Smooth muscle cell (in vitro differentiated cells): Measurements from ENCODE around the gene HNF1B. TPM values are rescaled to one million over a fixed set of nuclear protein-coding genes. Genes with fewer than 3 reads are reported as not detected.

Experiments used
- DNase-seq: peaks from one replicate; lab custom pipeline; 2025; ENCODE audit not compliant: unreplicated experiment; lab: John Stamatoyannopoulos, UW
- H2AFZ ChIP-seq: fragments of 200-600 bp; sonication (generic); 2 replicates; pipeline ENCODE4 v1.6.0; 2016; ENCODE audit warnings: antibody characterized with exemption, low read depth, mild to moderate bottlenecking
- H3F3A ChIP-seq: fragments of 200-600 bp; sonication (generic); 2 replicates; pipeline ENCODE4 v1.6.0; 2017; ENCODE audit warnings: antibody characterized with exemption, low read depth
- H3K27ac ChIP-seq: fragments of 200-600 bp; sonication (generic); 2 replicates; pipeline ENCODE4 v1.5.1; 2016; ENCODE audit warnings: low read depth, mild to moderate bottlenecking
- H3K27me3 ChIP-seq: fragments of 200-600 bp; sonication (generic); 2 replicates; pipeline ENCODE4 v1.6.1; 2016; ENCODE audit warnings: low read depth, mild to moderate bottlenecking
- H3K36me3 ChIP-seq: fragments of 200-600 bp; sonication (generic); 2 replicates; pipeline ENCODE4 v1.5.1; 2016; ENCODE audit warnings: low read depth
- H3K4me1 ChIP-seq: fragments of 200-600 bp; sonication (generic); 2 replicates; pipeline ENCODE4 v1.5.1; 2016; ENCODE audit warnings: low read depth
- H3K4me2 ChIP-seq: fragments of 200-600 bp; sonication (generic); 2 replicates; pipeline ENCODE4 v1.6.0; 2016; ENCODE audit warnings: mild to moderate bottlenecking
- H3K4me3 ChIP-seq: fragments of 200-600 bp; sonication (generic); 2 replicates; pipeline ENCODE4 v1.5.1; 2016; ENCODE audit warnings: mild to moderate bottlenecking
- H3K79me2 ChIP-seq: fragments of 200-600 bp; sonication (generic); 2 replicates; pipeline ENCODE4 v1.6.0; 2016; ENCODE audit warnings: low read depth, mild to moderate bottlenecking
- H3K9ac ChIP-seq: fragments of 200-600 bp; sonication (generic); 2 replicates; pipeline ENCODE4 v1.6.0; 2016; ENCODE audit warnings: low read depth
- H3K9me3 ChIP-seq: fragments of 200-600 bp; sonication (generic); replicated peaks from 2 replicates; pipeline ENCODE4 v1.5.1; 2016; ENCODE audit warnings: low read depth
- H4K20me1 ChIP-seq: fragments of 200-600 bp; sonication (generic); 2 replicates; pipeline ENCODE4 v1.6.0; 2016; ENCODE audit warnings: low read depth
- CTCF ChIP-seq: fragments of 200-600 bp; sonication (generic); IDR thresholded peaks from 2 replicates; pipeline ENCODE4 v1.5.1; 2017; ENCODE audit warnings: borderline replicate concordance, mild to moderate bottlenecking, antibody characterized with exemption; ENCODE audit not compliant: insufficient read depth, poor library complexity, severe bottlenecking
- WGBS: methylation state at CpG from one replicate; pipeline ENCODE4 v1.1.7; 2016; ENCODE audit warnings: low lambda C conversion rate; 5-methylcytosine and 5-hydroxymethylcytosine counted together
- polyA plus RNA-seq: library from polyadenylated mRNA; unstranded; fragments of >200 nt; fragmentation: Nextera tagmentation; extraction: Ambion mirVana; gene quantifications from 2 replicates; pipeline ENCODE4 v1.2.1, GENCODE V29; 2016
- total RNA-seq: library from RNA; depleted of rRNA; stranded (reverse); fragments of >200 nt; gene quantifications from 2 replicates; pipeline ENCODE4 v1.2.3, GENCODE V29; 2014

Gene HNF1B
- total and polyA plus RNA-seq, 2 experiments from 2014 or later: not detected

GRCh38 chr17:37713624-37714023 lies 31.2 kb downstream of the HNF1B start:
- Histone ChIP-seq H3K9me3 (no peaks in the 10 kb centered on the region), H3K79me2 (no peaks in the 10 kb centered on the region), H3K4me3 (no peak overlapping the region), H3K4me2 (no peak overlapping the region), H3K36me3 (no peaks in the 10 kb centered on the region), H3F3A (no peaks in the 10 kb centered on the region), H3K4me1 (peaks cover 11% of the 10 kb centered on the region), H2AFZ (no peak overlapping the region), H3K27me3 (peaks cover 4% of the 10 kb centered on the region), H3K27ac (no peak overlapping the region), H3K9ac (no peak overlapping the region), H4K20me1 (no peaks in the 10 kb centered on the region)
- no peak for DNase-seq
- no peak for TF ChIP-seq CTCF
- whole genome bisulfite sequencing: 90% methylated on average over 4 of the region's 4 CpGs

- 93% methylated on average over 6 of the region's 6 CpGs for WGBS
- peaks cover 4% of the 10 kb centered on the region for H3K27me3 ChIP-seq
These were observed 31.8 kb downstream of the HNF1B start for GRCh38 chr17:37713028-37713431.

GRCh38 chr17:37711113-37711512 lies 33.7 kb downstream of the HNF1B start:
- H3K4me3 ChIP-seq: no peak overlapping the region
- DNase-seq: no peak
- H3K27ac ChIP-seq: no peak overlapping the region
- 93% methylated on average over 6 of the region's 6 CpGs for WGBS
- no peaks in the 10 kb centered on the region for H3K9me3 ChIP-seq
- H2AFZ ChIP-seq: no peak overlapping the region
- no peak overlapping the region for H3K4me2 ChIP-seq
- no peaks in the 10 kb centered on the region for H3K36me3 ChIP-seq
- H4K20me1 ChIP-seq: no peaks in the 10 kb centered on the region
- H3K27me3 ChIP-seq: peaks cover 4% of the 10 kb centered on the region
- peaks cover 3% of the 10 kb centered on the region for H3K4me1 ChIP-seq
- H3K79me2 ChIP-seq: no peaks in the 10 kb centered on the region
- no peak overlapping the region for H3K9ac ChIP-seq
- H3F3A ChIP-seq: no peaks in the 10 kb centered on the region
- no peak for TF ChIP-seq CTCF

More at GRCh38 chr17:37713028-37713431, 31.8 kb downstream of the HNF1B start:
- no peak for TF ChIP-seq CTCF
- Histone ChIP-seq H4K20me1 (no peaks in the 10 kb centered on the region), H3K4me2 (no peak overlapping the region), H3K27ac (no peak overlapping the region), H3K79me2 (no peaks in the 10 kb centered on the region), H3K4me3 (no peak overlapping the region), H3F3A (no peaks in the 10 kb centered on the region), H3K9me3 (no peaks in the 10 kb centered on the region), H2AFZ (no peak overlapping the region), H3K4me1 (peaks cover 10% of the 10 kb centered on the region), H3K9ac (no peak overlapping the region), H3K36me3 (no peaks in the 10 kb centered on the region)
- DNase-seq: no peak

DNA sequence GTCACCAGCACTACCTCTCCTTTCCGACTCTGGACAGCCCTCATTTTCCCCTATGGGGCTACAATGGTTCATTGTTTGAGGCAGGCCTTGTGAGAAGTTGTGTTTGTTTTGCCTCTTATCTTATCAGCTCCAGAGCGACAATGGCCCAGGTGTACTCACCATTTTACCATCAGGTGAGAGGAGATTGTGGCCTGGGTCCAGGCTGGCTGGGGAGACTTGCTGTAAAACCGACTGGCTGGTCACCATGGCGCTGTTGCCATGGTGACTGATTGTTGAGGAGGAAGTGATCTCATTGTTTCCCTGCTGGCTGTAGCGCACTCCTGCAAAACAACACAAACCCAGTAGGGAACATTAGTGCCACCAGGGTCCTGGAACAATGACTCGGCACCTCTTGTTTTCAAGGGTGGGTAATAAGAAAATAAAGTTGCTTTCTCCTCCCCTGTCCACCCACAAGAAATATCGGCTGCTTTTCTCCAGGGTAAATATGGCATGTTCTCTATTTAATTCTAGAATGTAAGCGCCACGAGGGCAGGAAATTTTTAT lies 34.4 kb downstream of the HNF1B start:
- Histone ChIP-seq H3K4me2 (no peak overlapping the region), H3K36me3 (no peaks in the 10 kb centered on the region), H3F3A (no peaks in the 10 kb centered on the region), H4K20me1 (no peaks in the 10 kb centered on the region), H3K27me3 (peaks cover 4% of the 10 kb centered on the region), H3K27ac (no peak overlapping the region), H3K9me3 (no peaks in the 10 kb centered on the region), H3K4me1 (peaks cover 3% of the 10 kb centered on the region), H3K9ac (no peak overlapping the region), H3K79me2 (no peaks in the 10 kb centered on the region), H2AFZ (no peak overlapping the region), H3K4me3 (no peak overlapping the region)
- no peak for TF ChIP-seq CTCF
- no peak for DNase-seq
- 61% methylated on average over 9 of the region's 9 CpGs for WGBS
